Lower leg skin (tissue), 3 donors: ENCODE measurements around the gene ARMH1.

Source experiments
- POLR2A ChIP-seq, 2 donors: fragments of 450-650 bp; IDR thresholded peaks; one replicate each; pipeline ENCODE4 v1.6.1; 2016 to 2017; ENCODE audit warnings: antibody characterized with exemption in 2 of 2, mild to moderate bottlenecking in 1 of 2, moderate library complexity in 1 of 2
- TF ChIP-seq, protein P1 (sequence below), 3 donors: fragments of 450-650 bp; IDR thresholded peaks; one replicate each; pipeline ENCODE4 v1.5.1; 2016; ENCODE audit warnings: antibody characterized with exemption in 3 of 3, mild to moderate bottlenecking in 3 of 3, moderate library complexity in 2 of 3

DNA sequence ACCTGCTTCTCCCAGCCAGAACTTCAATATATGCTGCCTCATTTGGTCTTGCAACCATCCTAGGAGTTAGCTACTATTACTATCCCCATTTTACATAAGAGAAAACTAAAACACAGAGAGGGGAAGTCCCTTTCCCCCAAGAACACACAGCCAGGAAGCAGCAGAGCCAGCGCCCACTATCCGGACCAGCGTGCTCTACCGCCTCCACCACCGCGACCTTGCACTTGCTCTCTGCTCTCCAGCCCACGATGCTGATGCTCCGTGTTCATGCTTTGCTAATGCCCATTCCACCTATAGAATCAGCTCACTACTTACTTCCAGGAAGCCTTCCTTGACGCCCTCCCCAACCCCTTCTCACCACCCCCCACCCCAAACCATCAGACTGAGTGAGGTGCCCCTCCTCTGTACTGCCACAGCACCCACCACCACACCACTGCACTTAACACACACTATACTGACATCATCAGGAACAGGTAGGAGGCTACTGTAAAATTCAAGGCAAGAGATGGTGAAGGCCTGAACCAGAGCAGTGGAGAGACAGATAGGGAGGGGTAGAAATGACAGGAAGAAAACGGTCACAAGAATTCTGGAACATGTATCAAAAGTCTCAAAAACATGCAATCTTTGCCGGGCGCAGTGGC is 9.7 kb upstream of the ARMH1 start:
- TF ChIP-seq POLR2A (IDR thresholded peaks at IDR 0.05) = no peak
- TF ChIP-seq, protein P1, sequence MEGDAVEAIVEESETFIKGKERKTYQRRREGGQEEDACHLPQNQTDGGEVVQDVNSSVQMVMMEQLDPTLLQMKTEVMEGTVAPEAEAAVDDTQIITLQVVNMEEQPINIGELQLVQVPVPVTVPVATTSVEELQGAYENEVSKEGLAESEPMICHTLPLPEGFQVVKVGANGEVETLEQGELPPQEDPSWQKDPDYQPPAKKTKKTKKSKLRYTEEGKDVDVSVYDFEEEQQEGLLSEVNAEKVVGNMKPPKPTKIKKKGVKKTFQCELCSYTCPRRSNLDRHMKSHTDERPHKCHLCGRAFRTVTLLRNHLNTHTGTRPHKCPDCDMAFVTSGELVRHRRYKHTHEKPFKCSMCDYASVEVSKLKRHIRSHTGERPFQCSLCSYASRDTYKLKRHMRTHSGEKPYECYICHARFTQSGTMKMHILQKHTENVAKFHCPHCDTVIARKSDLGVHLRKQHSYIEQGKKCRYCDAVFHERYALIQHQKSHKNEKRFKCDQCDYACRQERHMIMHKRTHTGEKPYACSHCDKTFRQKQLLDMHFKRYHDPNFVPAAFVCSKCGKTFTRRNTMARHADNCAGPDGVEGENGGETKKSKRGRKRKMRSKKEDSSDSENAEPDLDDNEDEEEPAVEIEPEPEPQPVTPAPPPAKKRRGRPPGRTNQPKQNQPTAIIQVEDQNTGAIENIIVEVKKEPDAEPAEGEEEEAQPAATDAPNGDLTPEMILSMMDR (IDR thresholded peaks at IDR 0.05) = no peak
